ENCODE data around the gene TACR2.

GRCh38 chr10:69364232-69364940 lies 52.3 kb downstream of the TACR2 start:
- TF ChIP-seq CTCF (IDR thresholded peaks at IDR 0.05; ENCODE audit: insufficient read depth, low read length, poor library complexity, severe bottlenecking) = no peak
- TF ChIP-seq EZH2phosphoT487 (conservative IDR thresholded peaks at IDR 0.05; ENCODE audit: low read length) = no peak

All from SU-DHL-6 (cell line).